Measurements from ENCODE around the gene DAPP1. TPM values are rescaled to one million over a fixed set of nuclear protein-coding genes. Genes with fewer than 3 reads are reported as not detected.

Gene DAPP1
- total and polyA plus RNA-seq, 2 experiments from 2014 or later, result not detected

GRCh38 chr4:99807666-99808065 lies 9.0 kb upstream of the DAPP1 start:
- Histone ChIP-seq H2AFZ (no peak overlapping the region), H3K4me1 (ENCODE audit: insufficient read depth) (no peaks in the 10 kb centered on the region), H4K20me1 (replicated peaks; ENCODE audit: insufficient read depth) (no peaks in the 10 kb centered on the region), H3K79me2 (replicated peaks; ENCODE audit: insufficient read depth) (no peaks in the 10 kb centered on the region), H3K4me2 (no peak overlapping the region), H3K27me3 (ENCODE audit: insufficient read depth) (no peaks in the 10 kb centered on the region), H3F3A (replicated peaks; ENCODE audit: low read depth) (no peaks in the 10 kb centered on the region), H3K36me3 (ENCODE audit: insufficient read depth) (no peaks in the 10 kb centered on the region), H3K9me2 (ENCODE audit: insufficient read depth) (no peaks in the 10 kb centered on the region), H3K4me3 (no peak overlapping the region), H3K27ac (ENCODE audit: low read depth) (no peak overlapping the region)
- H3K4me3 Mint-ChIP-seq, result no peak overlapping the region
- peaks cover 7% of the 10 kb centered on the region for H3K27me3 Mint-ChIP-seq (ENCODE audit: insufficient read depth, low read depth, poor library complexity)
- H3K4me1 Mint-ChIP-seq, result peaks cover 14% of the 10 kb centered on the region
- H3K27ac Mint-ChIP-seq, result no peak overlapping the region
- TF ChIP-seq POLR2AphosphoS5 (IDR thresholded peaks at IDR 0.05; ENCODE audit: low read depth) (no peak), EZH2 (IDR thresholded peaks at IDR 0.05; ENCODE audit: low read depth, unreplicated experiment) (no peak), EZH2phosphoT487 (IDR thresholded peaks at IDR 0.05; ENCODE audit: unreplicated experiment) (no peak), JUNB (IDR thresholded peaks at IDR 0.05; ENCODE audit: unreplicated experiment) (no peak), REST (IDR thresholded peaks at IDR 0.05; ENCODE audit: unreplicated experiment) (no peak), NANOG (IDR thresholded peaks at IDR 0.05; ENCODE audit: borderline replicate concordance) (no peak), STAT1 (IDR thresholded peaks at IDR 0.05; ENCODE audit: unreplicated experiment) (no peak), ZNF331 (CRISPR knock-in tag; IDR thresholded peaks at IDR 0.05; ENCODE audit: low read depth) (no peak), CREB1 (CRISPR knock-in tag; IDR thresholded peaks at IDR 0.05; ENCODE audit: low read depth) (no peak), ZNF114 (CRISPR knock-in tag; IDR thresholded peaks at IDR 0.05) (no peak), ZNF462 (CRISPR knock-in tag; IDR thresholded peaks at IDR 0.05) (no peak)
- TF ChIP-seq, protein P1, sequence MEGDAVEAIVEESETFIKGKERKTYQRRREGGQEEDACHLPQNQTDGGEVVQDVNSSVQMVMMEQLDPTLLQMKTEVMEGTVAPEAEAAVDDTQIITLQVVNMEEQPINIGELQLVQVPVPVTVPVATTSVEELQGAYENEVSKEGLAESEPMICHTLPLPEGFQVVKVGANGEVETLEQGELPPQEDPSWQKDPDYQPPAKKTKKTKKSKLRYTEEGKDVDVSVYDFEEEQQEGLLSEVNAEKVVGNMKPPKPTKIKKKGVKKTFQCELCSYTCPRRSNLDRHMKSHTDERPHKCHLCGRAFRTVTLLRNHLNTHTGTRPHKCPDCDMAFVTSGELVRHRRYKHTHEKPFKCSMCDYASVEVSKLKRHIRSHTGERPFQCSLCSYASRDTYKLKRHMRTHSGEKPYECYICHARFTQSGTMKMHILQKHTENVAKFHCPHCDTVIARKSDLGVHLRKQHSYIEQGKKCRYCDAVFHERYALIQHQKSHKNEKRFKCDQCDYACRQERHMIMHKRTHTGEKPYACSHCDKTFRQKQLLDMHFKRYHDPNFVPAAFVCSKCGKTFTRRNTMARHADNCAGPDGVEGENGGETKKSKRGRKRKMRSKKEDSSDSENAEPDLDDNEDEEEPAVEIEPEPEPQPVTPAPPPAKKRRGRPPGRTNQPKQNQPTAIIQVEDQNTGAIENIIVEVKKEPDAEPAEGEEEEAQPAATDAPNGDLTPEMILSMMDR (conservative IDR thresholded peaks at IDR 0.05; ENCODE audit: low read depth in 2 of 2), result no peak
- TF ChIP-seq, protein P2, sequence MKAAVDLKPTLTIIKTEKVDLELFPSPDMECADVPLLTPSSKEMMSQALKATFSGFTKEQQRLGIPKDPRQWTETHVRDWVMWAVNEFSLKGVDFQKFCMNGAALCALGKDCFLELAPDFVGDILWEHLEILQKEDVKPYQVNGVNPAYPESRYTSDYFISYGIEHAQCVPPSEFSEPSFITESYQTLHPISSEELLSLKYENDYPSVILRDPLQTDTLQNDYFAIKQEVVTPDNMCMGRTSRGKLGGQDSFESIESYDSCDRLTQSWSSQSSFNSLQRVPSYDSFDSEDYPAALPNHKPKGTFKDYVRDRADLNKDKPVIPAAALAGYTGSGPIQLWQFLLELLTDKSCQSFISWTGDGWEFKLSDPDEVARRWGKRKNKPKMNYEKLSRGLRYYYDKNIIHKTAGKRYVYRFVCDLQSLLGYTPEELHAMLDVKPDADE (IDR thresholded peaks at IDR 0.05), result no peak
- ATAC-seq, result no peak
- H3K9me3 Mint-ChIP-seq, result no peaks in the 10 kb centered on the region
- H3K36me3 Mint-ChIP-seq (ENCODE audit: low read depth), result no peaks in the 10 kb centered on the region
- no peak for DNase-seq (ENCODE audit: low spot score)

All from GM23338 (cell line).